HEK293 (cell line): Measurements from ENCODE around the gene TMEM123.

Experiments
- CTCF ChIA-PET: fragments of 350-600 bp; formaldehyde crosslinking; extraction: SDS; loops from one replicate; lab custom pipeline; 2021; ENCODE audit warnings: antibody characterized with exemption; lab: Yijun Ruan, JAX
- POLR2A ChIA-PET: fragments of 300-600 bp; formaldehyde crosslinking; extraction: SDS; loops from one replicate; lab custom pipeline; 2020; ENCODE audit warnings: antibody characterized with exemption, inconsistent platforms; lab: Yijun Ruan, JAX
- H3K27ac ChIP-seq: fragments of 200-500 bp; sonication (Bioruptor generic); 2 replicates; pipeline ENCODE4 v1.5.1; 2014; ENCODE audit warnings: low read depth, low read length, control low read depth, inconsistent platforms; ENCODE audit errors: extremely low read depth
- H3K36me3 ChIP-seq, 2 experiments: fragments of 200-500 bp in 1 of 2; sonication (Bioruptor generic) in 1 of 2; 1 replicate in 1 of 2; 2 replicates in 1 of 2; pipeline ENCODE4 v1.5.1; 2014 to 2017; ENCODE audit warnings: inconsistent platforms in 2 of 2, low read length in 2 of 2; ENCODE audit not compliant: control insufficient read depth in 2 of 2, insufficient read depth in 1 of 2
- H3K4me1 ChIP-seq: fragments of 200-500 bp; sonication (Bioruptor generic); 2 replicates; pipeline ENCODE4 v1.5.1; 2014; ENCODE audit warnings: mild to moderate bottlenecking, low read length, inconsistent platforms; ENCODE audit not compliant: control insufficient read depth, insufficient read depth
- H3K4me3 ChIP-seq: 2 replicates; pipeline ENCODE4 v1.5.1; 2011; ENCODE audit warnings: low read depth, mild to moderate bottlenecking, control low read depth, low read length, moderate library complexity
- H3K9me3 ChIP-seq: fragments of 200-500 bp; sonication (Bioruptor generic); 2 replicates; pipeline ENCODE4 v1.5.1; 2014; ENCODE audit warnings: low read depth, low read length, inconsistent platforms; ENCODE audit not compliant: control insufficient read depth, insufficient read depth
- GLI4 ChIP-seq: fragments of 450-650 bp; formaldehyde crosslinking; IDR thresholded peaks from 2 replicates; pipeline ENCODE4 v1.5.1; 2016; ENCODE audit warnings: missing biosample characterization, missing genetic modification characterization
- GLIS1 ChIP-seq: fragments of 450-650 bp; formaldehyde crosslinking; IDR thresholded peaks from 2 replicates; pipeline ENCODE4 v1.5.1; 2016; ENCODE audit warnings: missing biosample characterization, missing genetic modification characterization
- KLF7 ChIP-seq: fragments of 450-650 bp; formaldehyde crosslinking; IDR thresholded peaks from 2 replicates; pipeline ENCODE4 v1.5.1; 2016; ENCODE audit warnings: missing biosample characterization, missing genetic modification characterization, borderline replicate concordance
- KLF9 ChIP-seq: fragments of 450-650 bp; formaldehyde crosslinking; IDR thresholded peaks from 2 replicates; pipeline ENCODE4 v1.5.1; 2016; ENCODE audit warnings: missing biosample characterization, missing genetic modification characterization, low read depth
- MEIS1 ChIP-seq: sonication (generic); formaldehyde crosslinking; IDR thresholded peaks from 2 replicates; pipeline ENCODE4 v1.8.1; 2022; ENCODE audit warnings: missing genetic modification reagents, mild to moderate bottlenecking, borderline replicate concordance
- REST ChIP-seq: fragments of 450-650 bp; formaldehyde crosslinking; IDR thresholded peaks from 2 replicates; pipeline ENCODE4 v1.5.1; 2016; ENCODE audit warnings: missing biosample characterization, missing genetic modification characterization
- SCRT1 ChIP-seq: fragments of 450-650 bp; formaldehyde crosslinking; IDR thresholded peaks from 2 replicates; pipeline ENCODE4 v1.5.1; 2016; ENCODE audit warnings: missing biosample characterization, missing genetic modification characterization, borderline replicate concordance
- SCRT2 ChIP-seq: fragments of 450-650 bp; formaldehyde crosslinking; IDR thresholded peaks from 2 replicates; pipeline ENCODE4 v1.5.1; 2016; ENCODE audit warnings: missing biosample characterization, missing genetic modification characterization
- TRIM28 ChIP-seq: IDR thresholded peaks from 2 replicates; pipeline ENCODE4 v1.6.1; 2011; ENCODE audit warnings: low read length, control low read depth, borderline replicate concordance
- ZBTB17 ChIP-seq: fragments of 450-650 bp; formaldehyde crosslinking; IDR thresholded peaks from 2 replicates; pipeline ENCODE4 v1.5.1; 2016; ENCODE audit warnings: missing biosample characterization, missing genetic modification characterization
- ZBTB48 ChIP-seq: fragments of 450-650 bp; formaldehyde crosslinking; IDR thresholded peaks from 2 replicates; pipeline ENCODE4 v1.5.1; 2016; ENCODE audit warnings: missing biosample characterization, missing genetic modification characterization
- ZNF10 ChIP-seq: fragments of 450-650 bp; formaldehyde crosslinking; IDR thresholded peaks from 2 replicates; pipeline ENCODE4 v1.5.1; 2017; ENCODE audit warnings: missing biosample characterization, missing genetic modification characterization
- ZNF146 ChIP-seq: fragments of 450-650 bp; formaldehyde crosslinking; IDR thresholded peaks from 2 replicates; pipeline ENCODE4 v1.5.1; 2016; ENCODE audit warnings: missing biosample characterization, missing genetic modification characterization
- ZNF202 ChIP-seq: fragments of 450-650 bp; formaldehyde crosslinking; IDR thresholded peaks from 2 replicates; pipeline ENCODE4 v1.5.1; 2016; ENCODE audit warnings: missing biosample characterization, missing genetic modification characterization, borderline replicate concordance
- ZNF211 ChIP-seq: fragments of 450-650 bp; formaldehyde crosslinking; IDR thresholded peaks from 2 replicates; pipeline ENCODE4 v1.5.1; 2016; ENCODE audit warnings: low read depth, missing biosample characterization, missing genetic modification characterization
- ZNF23 ChIP-seq: fragments of 450-650 bp; formaldehyde crosslinking; IDR thresholded peaks from 2 replicates; pipeline ENCODE4 v1.5.1; 2016; ENCODE audit warnings: missing biosample characterization, missing genetic modification characterization, borderline replicate concordance
- ZNF404 ChIP-seq: fragments of 450-650 bp; formaldehyde crosslinking; IDR thresholded peaks from 2 replicates; pipeline ENCODE4 v1.5.1; 2017; ENCODE audit warnings: missing biosample characterization, missing genetic modification characterization
- ZNF433 ChIP-seq: fragments of 450-650 bp; formaldehyde crosslinking; IDR thresholded peaks from 2 replicates; pipeline ENCODE4 v1.5.1; 2016; ENCODE audit warnings: missing biosample characterization, missing genetic modification characterization, low read depth
- ZNF514 ChIP-seq: fragments of 450-650 bp; formaldehyde crosslinking; IDR thresholded peaks from 2 replicates; pipeline ENCODE4 v1.5.1; 2016; ENCODE audit warnings: missing biosample characterization, missing genetic modification characterization
- ZNF600 ChIP-seq: fragments of 450-650 bp; formaldehyde crosslinking; IDR thresholded peaks from 2 replicates; pipeline ENCODE4 v1.5.1; 2016; ENCODE audit warnings: missing biosample characterization, missing genetic modification characterization
- ZNF621 ChIP-seq: fragments of 450-650 bp; formaldehyde crosslinking; IDR thresholded peaks from 2 replicates; pipeline ENCODE4 v1.5.1; 2017; ENCODE audit warnings: missing biosample characterization, missing genetic modification characterization
- ZNF624 ChIP-seq: fragments of 450-650 bp; formaldehyde crosslinking; IDR thresholded peaks from 2 replicates; pipeline ENCODE4 v1.5.1; 2017; ENCODE audit warnings: missing biosample characterization, missing genetic modification characterization
- ZNF629 ChIP-seq: fragments of 450-650 bp; formaldehyde crosslinking; IDR thresholded peaks from 2 replicates; pipeline ENCODE4 v1.5.1; 2017; ENCODE audit warnings: missing biosample characterization, missing genetic modification characterization
- ZNF664 ChIP-seq: fragments of 450-650 bp; formaldehyde crosslinking; IDR thresholded peaks from 2 replicates; pipeline ENCODE4 v1.5.1; 2016; ENCODE audit warnings: missing biosample characterization, missing genetic modification characterization
- ZNF707 ChIP-seq: fragments of 450-650 bp; formaldehyde crosslinking; IDR thresholded peaks from 2 replicates; pipeline ENCODE4 v1.5.1; 2016; ENCODE audit warnings: missing biosample characterization, missing genetic modification characterization
- ZNF785 ChIP-seq: fragments of 450-650 bp; formaldehyde crosslinking; IDR thresholded peaks from 2 replicates; pipeline ENCODE4 v1.5.1; 2016; ENCODE audit warnings: missing biosample characterization, missing genetic modification characterization
- ZNF791 ChIP-seq: fragments of 450-650 bp; formaldehyde crosslinking; IDR thresholded peaks from 2 replicates; pipeline ENCODE4 v1.5.1; 2016; ENCODE audit warnings: missing biosample characterization, missing genetic modification characterization
- ZSCAN23 ChIP-seq: fragments of 450-650 bp; formaldehyde crosslinking; IDR thresholded peaks from 2 replicates; pipeline ENCODE4 v1.5.1; 2016; ENCODE audit warnings: missing biosample characterization, missing genetic modification characterization
- ZSCAN4 ChIP-seq: fragments of 450-650 bp; formaldehyde crosslinking; IDR thresholded peaks from 2 replicates; pipeline ENCODE4 v1.5.1; 2017; ENCODE audit warnings: missing biosample characterization, missing genetic modification characterization
- ZXDB ChIP-seq: fragments of 450-650 bp; formaldehyde crosslinking; IDR thresholded peaks from 2 replicates; pipeline ENCODE4 v1.5.1; 2016; ENCODE audit warnings: missing biosample characterization, missing genetic modification characterization
- TF ChIP-seq, protein P1 (sequence below): fragments of 450-650 bp; formaldehyde crosslinking; IDR thresholded peaks from 2 replicates; pipeline ENCODE4 v1.5.1; 2016; ENCODE audit warnings: missing biosample characterization, missing genetic modification characterization
- TF ChIP-seq, protein P2 (sequence below): fragments of 450-650 bp; formaldehyde crosslinking; IDR thresholded peaks from 2 replicates; pipeline ENCODE4 v1.5.1; 2016; ENCODE audit warnings: missing biosample characterization, missing genetic modification characterization

Gene TMEM123

GRCh38 chr11:102411142-102411541 is 41.4 kb downstream of the TMEM123 start:
- Histone ChIP-seq H3K4me3 (no peak overlapping the region), H3K27ac (no peak overlapping the region), H3K36me3 (peaks cover 0 to 3% of the 10 kb centered on the region in 2 experiments; a peak in 1 of 3 replicates)
- ChIA-PET CTCF (no interaction called here), POLR2A (no interaction called here)
- TF ChIP-seq ZNF785 (tag by site-specific recombination): no peak
- no peak for TF ChIP-seq ZNF23 (tag by site-specific recombination)
- TF ChIP-seq ZXDB: no peak
- TF ChIP-seq SCRT1: no peak
- no peak for TF ChIP-seq ZNF202
- TF ChIP-seq SCRT2 (tag by site-specific recombination): no peak
- no peak for TF ChIP-seq ZNF664 (tag by site-specific recombination)
- no peak for TF ChIP-seq ZNF211 (tag by site-specific recombination)
- TF ChIP-seq ZNF514 (tag by site-specific recombination): no peak
- no peak for TF ChIP-seq ZNF629
- no peak for TF ChIP-seq ZNF707 (tag by site-specific recombination)
- no peak for TF ChIP-seq ZNF621 (tag by site-specific recombination)
- no peak for TF ChIP-seq GLI4 (tag by site-specific recombination)
- no peak for TF ChIP-seq ZNF146 (tag by site-specific recombination)
- no peak for TF ChIP-seq GLIS1
- no peak for TF ChIP-seq ZNF433 (tag by site-specific recombination)
- TF ChIP-seq, protein P1, sequence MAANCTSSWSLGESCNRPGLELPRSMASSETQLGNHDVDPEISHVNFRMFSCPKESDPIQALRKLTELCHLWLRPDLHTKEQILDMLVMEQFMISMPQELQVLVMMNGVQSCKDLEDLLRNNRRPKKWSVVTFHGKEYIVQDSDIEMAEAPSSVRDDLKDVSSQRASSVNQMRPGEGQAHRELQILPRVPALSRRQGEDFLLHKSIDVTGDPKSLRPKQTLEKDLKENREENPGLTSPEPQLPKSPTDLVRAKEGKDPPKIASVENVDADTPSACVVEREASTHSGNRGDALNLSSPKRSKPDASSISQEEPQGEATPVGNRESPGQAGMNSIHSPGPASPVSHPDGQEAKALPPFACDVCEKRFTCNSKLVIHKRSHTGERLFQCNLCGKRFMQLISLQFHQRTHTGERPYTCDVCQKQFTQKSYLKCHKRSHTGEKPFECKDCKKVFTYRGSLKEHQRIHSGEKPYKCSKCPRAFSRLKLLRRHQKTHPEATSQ (tag by site-specific recombination): no peak
- TF ChIP-seq MEIS1: no peak
- TF ChIP-seq ZNF791: no peak
- TF ChIP-seq ZNF624 (tag by site-specific recombination): no peak
- TF ChIP-seq, all 188 proteins: peak for 0
- Histone ChIP-seq H3K4me1 (0 out of 2 replicates have a peak, but pooled peaks cover 2% of the 10 kb centered on the region), H3K9me3 (no peaks in the 10 kb centered on the region)

- Histone ChIP-seq H3K27ac (no peak overlapping the region), H3K4me3 (no peak overlapping the region), H3K9me3 (no peaks in the 10 kb centered on the region), H3K4me1 (0 out of 2 replicates have a peak, but pooled peaks cover 2% of the 10 kb centered on the region), H3K36me3 (peaks cover 0 to 6% of the 10 kb centered on the region in 2 experiments; a peak in 1 of 3 replicates)
- POLR2A ChIA-PET: no interaction called here
- CTCF ChIA-PET: no interaction called here
- TF ChIP-seq KLF7 (tag by site-specific recombination): no peak
- TF ChIP-seq ZNF404 (tag by site-specific recombination): no peak
- TF ChIP-seq REST: no peak
- no peak for TF ChIP-seq KLF9 (tag by site-specific recombination)
- TF ChIP-seq ZSCAN4 (tag by site-specific recombination): no peak
- no peak for TF ChIP-seq ZBTB48 (tag by site-specific recombination)
- peak; percentile 51; the same call in 1 of the 2 replicates for TF ChIP-seq ZBTB17 (tag by site-specific recombination)
- no peak for TF ChIP-seq GLIS1
- TF ChIP-seq, protein P2, sequence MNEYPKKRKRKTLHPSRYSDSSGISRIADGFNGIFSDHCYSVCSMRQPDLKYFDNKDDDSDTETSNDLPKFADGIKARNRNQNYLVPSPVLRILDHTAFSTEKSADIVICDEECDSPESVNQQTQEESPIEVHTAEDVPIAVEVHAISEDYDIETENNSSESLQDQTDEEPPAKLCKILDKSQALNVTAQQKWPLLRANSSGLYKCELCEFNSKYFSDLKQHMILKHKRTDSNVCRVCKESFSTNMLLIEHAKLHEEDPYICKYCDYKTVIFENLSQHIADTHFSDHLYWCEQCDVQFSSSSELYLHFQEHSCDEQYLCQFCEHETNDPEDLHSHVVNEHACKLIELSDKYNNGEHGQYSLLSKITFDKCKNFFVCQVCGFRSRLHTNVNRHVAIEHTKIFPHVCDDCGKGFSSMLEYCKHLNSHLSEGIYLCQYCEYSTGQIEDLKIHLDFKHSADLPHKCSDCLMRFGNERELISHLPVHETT (tag by site-specific recombination): no peak
- no peak for TF ChIP-seq ZSCAN23
- no peak for TF ChIP-seq MEIS1
- peak; percentile 58; the same call in 1 of the 2 replicates for TF ChIP-seq TRIM28
- TF ChIP-seq ZNF600 (tag by site-specific recombination): peak; percentile 62
- no peak for TF ChIP-seq ZNF624 (tag by site-specific recombination)
- no peak for TF ChIP-seq ZNF146 (tag by site-specific recombination)
- no peak for TF ChIP-seq ZNF10
Observed at GRCh38 chr11:102410382-102410784, 42.2 kb downstream of the TMEM123 start.
